ENCODE data around the gene FHL3. TPM values are rescaled to one million over a fixed set of nuclear protein-coding genes. Genes with fewer than 3 reads are reported as not detected.

The FHL3 gene
- total RNA-seq, 4 donors from 2014 or later: 20.1 to 25.8 (median 21.9) TPM

DNA sequence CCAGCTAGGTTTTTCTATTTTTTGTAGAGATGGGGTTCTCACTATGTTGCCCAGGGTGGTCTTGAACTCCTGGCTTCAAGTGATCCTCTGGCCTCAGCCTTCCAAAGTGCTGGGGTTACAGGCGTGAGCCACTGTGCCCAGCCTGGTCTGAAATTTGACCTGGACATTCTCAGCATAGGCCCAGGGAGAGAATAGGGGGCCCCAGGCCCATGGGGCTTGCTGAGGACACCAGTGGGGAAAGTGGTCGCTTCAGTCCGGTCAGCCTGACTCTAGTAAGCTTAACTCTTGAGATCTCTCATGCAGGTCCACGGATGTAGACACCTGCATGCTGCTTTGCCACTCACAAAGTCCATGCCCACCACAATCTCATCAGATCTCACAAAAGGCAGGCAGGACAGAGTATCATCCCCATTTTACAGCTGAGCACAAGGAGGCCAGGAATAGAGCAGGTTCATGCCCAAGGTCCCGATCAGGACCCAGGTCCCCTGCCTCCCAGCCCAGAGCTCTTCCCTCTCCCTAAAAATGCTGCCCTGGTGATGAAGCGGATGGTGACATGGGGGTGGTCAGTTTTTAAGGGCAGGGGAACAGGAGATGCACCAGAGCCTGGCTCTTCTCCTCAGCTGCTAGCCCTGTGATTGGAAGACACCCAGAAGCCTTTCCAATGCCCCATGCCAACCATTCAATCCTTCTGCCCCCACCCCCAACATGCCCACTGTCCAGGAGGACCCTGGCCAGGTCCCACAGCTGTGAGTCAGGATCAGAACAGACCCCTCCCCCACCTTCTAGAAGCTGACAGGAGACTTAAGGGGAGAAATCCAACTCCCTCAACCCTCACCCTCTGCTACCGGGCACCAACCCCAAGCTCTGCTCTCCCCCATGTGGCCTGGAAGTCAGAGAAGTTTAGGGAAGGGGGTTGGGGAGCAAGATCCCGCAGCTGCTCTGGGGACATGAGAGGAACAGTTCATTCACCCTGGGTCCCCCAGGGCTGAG, 1.8 kb downstream of the FHL3 start:
- intact Hi-C loops (cut with DNase I; ENCODE audit: low total_unique reads): no loop called here
- 71 to 77% methylated on average over 8 of the region's 8 CpGs for WGBS, 2 donors
- peak in 1 of 2 donors; percentile 81 for DNase-seq (ENCODE audit: low spot score in 2 of 2)

DNA sequence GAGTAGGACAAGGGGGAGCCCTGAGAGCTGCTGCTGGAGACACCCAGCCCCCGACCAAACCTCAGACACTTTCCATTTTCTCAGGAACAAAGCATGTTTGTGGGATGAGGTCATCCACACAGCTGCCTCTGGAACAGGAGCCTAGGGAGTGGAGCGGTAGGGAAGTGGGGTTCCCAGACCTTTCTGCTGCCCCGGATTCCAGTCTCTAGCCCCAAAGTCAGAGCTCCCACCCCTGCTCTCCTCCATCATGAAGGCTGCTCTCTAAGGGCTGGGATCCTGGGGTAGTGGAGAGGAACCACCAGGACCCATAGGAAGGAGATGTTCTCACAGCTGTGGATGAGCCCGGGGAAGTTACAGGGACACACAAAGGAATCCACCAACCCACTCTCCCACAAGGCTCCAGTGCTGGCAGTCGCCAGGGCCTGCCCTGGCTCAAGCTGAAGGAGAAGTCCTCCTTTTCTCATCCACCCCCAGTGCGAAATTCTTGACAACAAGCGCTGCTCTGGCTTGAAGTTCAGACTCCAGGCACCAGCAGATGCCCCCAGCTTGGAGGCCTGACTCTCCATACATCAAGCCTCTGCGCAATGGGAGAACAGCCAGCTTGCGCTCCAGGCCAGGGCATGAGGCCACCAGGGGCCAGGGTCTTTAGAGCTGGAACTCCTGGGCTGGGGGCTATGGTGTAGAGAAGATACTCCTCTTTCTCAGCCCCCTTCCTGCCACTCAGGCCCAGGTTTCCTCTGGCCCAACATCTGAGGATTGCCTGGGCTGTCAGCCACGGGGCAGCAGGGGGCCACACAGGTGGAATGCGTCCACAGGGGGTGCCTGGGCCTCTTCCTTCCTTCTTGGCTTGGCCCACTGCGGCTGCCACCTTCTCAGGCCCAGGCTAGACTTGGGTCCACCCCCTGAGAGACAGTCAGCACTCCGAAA, 4.5 kb downstream of the FHL3 start:
- TF ChIP-seq, protein P1, sequence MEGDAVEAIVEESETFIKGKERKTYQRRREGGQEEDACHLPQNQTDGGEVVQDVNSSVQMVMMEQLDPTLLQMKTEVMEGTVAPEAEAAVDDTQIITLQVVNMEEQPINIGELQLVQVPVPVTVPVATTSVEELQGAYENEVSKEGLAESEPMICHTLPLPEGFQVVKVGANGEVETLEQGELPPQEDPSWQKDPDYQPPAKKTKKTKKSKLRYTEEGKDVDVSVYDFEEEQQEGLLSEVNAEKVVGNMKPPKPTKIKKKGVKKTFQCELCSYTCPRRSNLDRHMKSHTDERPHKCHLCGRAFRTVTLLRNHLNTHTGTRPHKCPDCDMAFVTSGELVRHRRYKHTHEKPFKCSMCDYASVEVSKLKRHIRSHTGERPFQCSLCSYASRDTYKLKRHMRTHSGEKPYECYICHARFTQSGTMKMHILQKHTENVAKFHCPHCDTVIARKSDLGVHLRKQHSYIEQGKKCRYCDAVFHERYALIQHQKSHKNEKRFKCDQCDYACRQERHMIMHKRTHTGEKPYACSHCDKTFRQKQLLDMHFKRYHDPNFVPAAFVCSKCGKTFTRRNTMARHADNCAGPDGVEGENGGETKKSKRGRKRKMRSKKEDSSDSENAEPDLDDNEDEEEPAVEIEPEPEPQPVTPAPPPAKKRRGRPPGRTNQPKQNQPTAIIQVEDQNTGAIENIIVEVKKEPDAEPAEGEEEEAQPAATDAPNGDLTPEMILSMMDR (IDR thresholded peaks at IDR 0.05): no peak
- no peak for TF ChIP-seq POLR2A (IDR thresholded peaks at IDR 0.05)
- intact Hi-C loops (cut with DNase I; ENCODE audit: low total_unique reads): no loop called here
- DNase-seq (ENCODE audit: low spot score in 2 of 2): peak in 1 of 2 donors; percentile 85
- H3K4me3 ChIP-seq (ENCODE audit: low read depth, poor library complexity, severe bottlenecking): no peak overlapping the region
- WGBS, 2 donors: 32 to 42% methylated on average over 11 to 13 of the region's 13 CpGs

More for the DNA sequence above, 1.8 kb downstream of the FHL3 start:
- TF ChIP-seq, protein P1 (IDR thresholded peaks at IDR 0.05): no peak
- no peak for TF ChIP-seq POLR2A (IDR thresholded peaks at IDR 0.05)
- H3K4me3 ChIP-seq (ENCODE audit: low read depth, poor library complexity, severe bottlenecking): no peak overlapping the region

DNA sequence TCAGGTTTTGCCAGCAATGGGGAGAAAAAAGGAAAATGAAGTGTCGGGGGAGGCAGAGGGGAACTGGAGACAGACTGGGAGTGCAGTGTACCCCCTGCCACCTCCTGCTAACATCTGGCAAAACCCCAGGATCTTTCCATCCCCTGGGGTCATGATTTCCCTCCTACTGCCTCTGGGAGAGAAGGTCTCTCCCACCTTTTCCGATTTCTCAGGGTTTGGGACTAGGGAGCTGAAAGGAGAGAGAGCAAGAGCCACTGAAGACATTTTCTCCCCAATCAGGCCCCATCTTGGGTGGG, 5.1 kb downstream of the FHL3 start:
- WGBS, 2 donors: 27 to 60% methylated on average over 2 of the region's 2 CpGs
- H3K4me3 ChIP-seq (ENCODE audit: low read depth, poor library complexity, severe bottlenecking): no peak overlapping the region
- intact Hi-C loops (cut with DNase I; ENCODE audit: low total_unique reads): no loop called here
- no peak for TF ChIP-seq POLR2A (IDR thresholded peaks at IDR 0.05)
- TF ChIP-seq, protein P1 (IDR thresholded peaks at IDR 0.05): no peak
- DNase-seq (ENCODE audit: low spot score in 2 of 2): no peak

DNA sequence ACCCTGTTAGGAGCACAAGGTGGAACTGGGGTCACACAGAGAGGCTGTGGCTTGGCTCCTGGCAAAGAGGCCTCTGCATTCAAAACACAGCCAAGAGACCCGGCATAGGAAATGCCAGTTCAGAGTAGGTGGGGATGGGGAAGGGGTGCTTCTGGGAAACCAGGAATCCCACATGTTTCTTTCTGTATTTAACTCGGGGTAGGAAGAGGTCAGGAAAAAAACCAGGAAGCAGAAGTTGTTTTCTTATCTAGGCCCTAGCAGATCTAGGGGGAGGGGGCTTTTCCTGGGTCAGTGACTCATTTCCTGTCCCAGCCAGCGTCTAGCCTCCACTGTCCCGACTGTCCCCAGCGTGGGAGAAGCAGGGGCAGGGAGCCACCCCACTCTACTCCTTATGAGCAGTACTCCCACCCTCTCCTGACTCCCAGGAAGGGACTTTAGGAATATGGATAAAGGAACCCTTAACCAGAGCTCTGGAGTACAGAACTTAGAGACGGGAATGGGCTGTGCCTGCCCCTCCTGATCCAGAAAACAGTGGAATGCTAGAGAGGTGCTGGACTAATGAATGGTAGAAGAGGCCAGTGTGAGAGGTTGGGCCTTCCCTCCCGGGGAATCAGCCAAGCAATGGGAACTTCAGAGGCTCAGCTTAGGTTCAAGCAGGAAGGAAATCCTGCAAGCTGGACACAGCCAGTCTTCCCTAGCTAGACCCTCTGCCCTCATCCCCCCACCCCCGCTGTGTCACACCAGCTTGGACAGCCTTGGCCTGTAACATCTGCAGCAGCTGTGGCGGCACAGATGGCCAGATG, 5.7 kb downstream of the FHL3 start:
- TF ChIP-seq POLR2A (IDR thresholded peaks at IDR 0.05): no peak
- TF ChIP-seq, protein P1 (IDR thresholded peaks at IDR 0.05): no peak
- intact Hi-C loops (cut with DNase I; ENCODE audit: low total_unique reads): no loop called here
- peak in 1 of 2 donors; percentile 89 for DNase-seq (ENCODE audit: low spot score in 2 of 2)
- 25 to 30% methylated on average over 9 of the region's 9 CpGs for WGBS, 2 donors
- no peak overlapping the region for H3K4me3 ChIP-seq (ENCODE audit: low read depth, poor library complexity, severe bottlenecking)

DNA sequence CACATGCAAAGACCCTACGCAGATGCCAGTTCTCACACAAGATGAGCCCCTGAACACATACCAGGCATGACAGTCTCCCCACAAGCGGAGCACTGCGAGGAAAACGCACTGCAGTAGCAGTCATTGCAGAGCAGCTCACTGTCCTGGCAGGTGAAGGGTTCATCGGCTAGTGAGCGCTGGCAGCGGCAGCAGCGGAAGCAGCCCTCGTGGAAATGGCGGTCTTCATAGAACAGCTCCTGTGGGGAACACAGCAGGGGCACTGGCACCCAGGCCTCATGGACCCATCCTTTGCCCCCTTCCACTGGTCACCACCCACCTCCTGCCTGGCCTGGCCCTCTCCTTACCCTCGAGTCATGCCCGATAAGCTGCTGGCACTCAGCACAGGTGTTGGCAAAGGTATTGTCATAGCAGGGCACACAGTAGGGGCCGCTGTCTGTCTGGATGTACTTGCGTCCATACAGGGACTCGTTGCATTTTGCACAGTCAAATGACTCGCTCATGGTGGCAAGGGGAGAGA, 6.3 kb downstream of the FHL3 start:
- WGBS, 2 donors: 74 to 76% methylated on average over 16 of the region's 16 CpGs
- TF ChIP-seq, protein P1 (IDR thresholded peaks at IDR 0.05): no peak
- intact Hi-C loops (cut with DNase I; ENCODE audit: low total_unique reads): no loop called here
- H3K4me3 ChIP-seq (ENCODE audit: low read depth, poor library complexity, severe bottlenecking): no peak overlapping the region
- DNase-seq (ENCODE audit: low spot score in 2 of 2): peak in 1 of 2 donors; percentile 84
